Bronchial epithelial cell (primary cell): Measurements from ENCODE around the gene SUSD6. TPM values are rescaled to one million over a fixed set of nuclear protein-coding genes. Genes with fewer than 3 reads are reported as not detected.

Experiments used
- DNase-seq: peaks from one replicate; pipeline ENCODE4 v3.0.0-alpha.2; 2010; ENCODE audit warnings: low read depth
- FAIRE-seq: peaks from 2 replicates; lab custom pipeline; 2011; peaks lifted over from hg19 to GRCh38; lab: Jason Lieb, UNC
- H3K27me3 ChIP-seq: 2 replicates; pipeline ENCODE4 v1.5.1; 2011; ENCODE audit warnings: low read length; ENCODE audit not compliant: control insufficient read depth, insufficient read depth
- H3K36me3 ChIP-seq: 2 replicates; pipeline ENCODE4 v1.5.1; 2011; ENCODE audit warnings: low read length; ENCODE audit not compliant: control insufficient read depth, insufficient read depth
- H3K4me3 ChIP-seq: 2 replicates; pipeline ENCODE4 v1.5.1; 2011; ENCODE audit warnings: mild to moderate bottlenecking, low read depth, low read length, control low read depth
- CTCF ChIP-seq: IDR thresholded peaks from 2 replicates; pipeline ENCODE4 v1.5.1; 2011; ENCODE audit warnings: mild to moderate bottlenecking, moderate library complexity, low read length, control low read depth, inconsistent platforms; ENCODE audit not compliant: insufficient read depth, severe bottlenecking
- total RNA-seq: library from RNA; depleted of rRNA; stranded (reverse); fragments of >200 nt; gene quantifications from 2 replicates; pipeline ENCODE4 v1.2.1, GENCODE V29; 2014

Gene SUSD6
- total RNA-seq, 1 donor from 2014 or later: 3.9 TPM

- no peaks in the 10 kb centered on the region for H3K36me3 ChIP-seq
- no peak overlapping the region for H3K4me3 ChIP-seq
- DNase-seq (peak; percentile 82), FAIRE-seq (no peak)
- no peaks in the 10 kb centered on the region for H3K27me3 ChIP-seq
- no peak for TF ChIP-seq CTCF
Observed at GRCh38 chr14:69741055-69741454, 129.7 kb downstream of the SUSD6 start.

GRCh38 chr14:69749956-69750355 lies 138.6 kb downstream of the SUSD6 start:
- no peak for DNase-seq
- Histone ChIP-seq H3K27me3 (no peaks in the 10 kb centered on the region), H3K4me3 (no peak overlapping the region), H3K36me3 (no peaks in the 10 kb centered on the region)
- FAIRE-seq: no peak
- TF ChIP-seq CTCF: no peak

DNA sequence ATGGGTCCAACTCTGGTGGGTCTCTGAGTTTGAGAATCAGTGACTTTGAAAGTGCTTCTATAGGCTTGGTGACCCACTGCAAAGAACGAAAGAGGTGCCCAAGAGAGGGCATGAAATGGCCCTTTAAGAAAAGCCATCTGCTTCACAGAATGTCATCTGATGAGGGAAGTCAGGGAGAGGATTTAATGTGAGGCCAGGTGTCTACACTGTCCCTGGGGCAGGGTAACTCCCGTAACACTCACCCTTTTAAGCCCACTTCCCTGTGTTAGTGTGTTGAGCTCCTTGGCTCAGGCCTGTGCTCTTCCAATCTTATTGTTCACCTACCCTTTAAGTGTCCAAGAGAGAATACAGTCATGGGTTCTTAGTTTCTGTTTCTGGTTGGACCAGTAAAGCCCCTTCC lies 139.1 kb downstream of the SUSD6 start:
- H3K36me3 ChIP-seq: no peaks in the 10 kb centered on the region
- DNase-seq: no peak
- H3K4me3 ChIP-seq: no peak overlapping the region
- no peak for FAIRE-seq
- no peak for TF ChIP-seq CTCF
- H3K27me3 ChIP-seq: no peaks in the 10 kb centered on the region

DNA sequence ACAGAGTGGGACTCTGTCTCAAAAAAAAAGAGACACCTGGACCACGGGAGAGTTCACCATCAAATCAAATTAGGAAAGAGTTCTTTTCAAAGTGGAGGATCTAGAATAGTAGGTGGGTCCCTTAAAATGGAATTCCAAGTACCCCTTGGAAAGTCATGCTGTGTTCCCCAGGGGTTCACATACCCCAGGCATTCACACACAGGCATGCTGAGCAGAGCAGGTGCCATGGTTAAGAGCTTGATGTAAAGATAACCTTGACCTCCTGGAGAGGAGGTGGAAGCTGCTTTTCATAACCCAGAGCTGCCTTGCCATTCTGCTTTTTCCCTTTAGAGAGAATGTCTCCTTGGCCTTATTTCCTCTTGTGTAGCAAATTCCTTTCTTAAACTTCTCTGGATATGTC lies 141.4 kb downstream of the SUSD6 start:
- no peaks in the 10 kb centered on the region for H3K36me3 ChIP-seq
- FAIRE-seq (no peak), DNase-seq (no peak)
- no peak overlapping the region for H3K4me3 ChIP-seq
- no peaks in the 10 kb centered on the region for H3K27me3 ChIP-seq
- no peak for TF ChIP-seq CTCF

- no peaks in the 10 kb centered on the region for H3K36me3 ChIP-seq
- DNase-seq (no peak), FAIRE-seq (no peak)
- H3K27me3 ChIP-seq: no peaks in the 10 kb centered on the region
- no peak overlapping the region for H3K4me3 ChIP-seq
- TF ChIP-seq CTCF: no peak
Observed at GRCh38 chr14:69753860-69754259, 142.5 kb downstream of the SUSD6 start.

GRCh38 chr14:69754487-69754886 lies 143.1 kb downstream of the SUSD6 start:
- DNase-seq: no peak
- no peak for FAIRE-seq
- H3K36me3 ChIP-seq: no peaks in the 10 kb centered on the region
- no peak for TF ChIP-seq CTCF
- no peak overlapping the region for H3K4me3 ChIP-seq
- H3K27me3 ChIP-seq: no peaks in the 10 kb centered on the region
